Cerebellar cortex (tissue), 1 donor: Measurements from ENCODE around the gene DTX3.
"Not testable (repeated sequence)": the region's sequence is repeated elsewhere in the genome, so short reads cannot be mapped to it uniquely, and the experiment has no call there.

Experiments used
- DNase-seq: peaks from one replicate; pipeline ENCODE4 v3.0.0-alpha.2; 2015; ENCODE audit warnings: low spot score

DTX3 gene

DNA sequence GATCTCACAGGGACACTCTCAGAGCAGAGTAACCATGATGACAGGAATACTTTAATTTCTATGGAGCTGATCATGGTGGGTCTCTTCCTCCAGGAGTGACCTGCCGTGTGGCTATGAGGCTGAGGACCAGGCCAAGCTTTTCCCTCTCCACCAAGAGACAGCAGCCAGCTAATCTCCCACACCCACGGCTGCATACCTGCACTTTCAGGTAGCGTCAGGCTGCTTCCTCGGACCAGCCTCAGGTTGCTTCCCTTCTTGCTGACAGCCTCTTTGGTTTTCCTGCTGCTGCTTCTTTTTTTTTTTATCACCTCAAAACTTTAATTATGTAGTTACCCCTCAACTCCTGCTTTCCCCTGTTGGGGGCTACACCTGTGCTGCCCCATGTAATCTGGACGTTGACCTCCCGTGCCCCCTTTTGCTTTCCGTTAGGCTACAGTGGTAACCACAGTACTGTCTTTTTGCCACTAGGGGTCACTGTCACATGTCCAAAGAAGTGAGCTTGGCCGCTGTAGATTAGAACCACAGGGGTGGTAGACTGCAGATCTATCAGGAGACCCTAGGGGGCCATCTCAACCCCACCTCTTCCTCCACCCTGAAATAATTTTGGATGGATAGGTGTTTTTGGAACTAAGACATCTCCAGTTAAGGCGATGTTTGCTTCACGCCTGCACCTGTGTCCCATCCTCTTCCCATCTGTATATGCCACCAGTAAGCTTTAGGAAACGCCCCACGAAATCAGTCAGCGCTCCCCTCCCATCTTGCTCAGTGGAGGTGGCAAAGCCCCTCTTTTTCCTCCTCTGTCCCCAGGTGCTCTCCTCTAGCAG lies 21.4 kb upstream of the DTX3 start:
- DNase-seq = peak; percentile 86

DNA sequence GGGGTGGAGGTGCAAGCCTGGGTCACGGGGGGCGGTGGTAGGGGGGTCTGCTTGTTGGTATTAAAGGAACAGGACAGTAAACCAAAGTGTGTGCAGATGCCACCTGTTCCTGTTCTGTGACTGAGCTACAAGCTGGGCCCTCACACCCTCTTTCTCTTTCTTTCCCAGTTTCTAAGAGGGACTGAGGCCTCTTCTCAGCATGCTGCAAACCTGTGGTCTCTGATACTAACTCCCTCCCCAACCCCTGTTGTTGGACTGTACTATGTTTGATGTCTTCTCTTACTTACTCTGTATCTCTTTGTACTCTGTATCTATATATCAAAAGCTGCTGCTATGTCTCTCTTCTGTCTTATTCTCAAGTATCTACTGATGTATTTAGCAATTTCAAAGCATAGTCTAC lies 20.6 kb upstream of the DTX3 start:
- no peak for DNase-seq

DNA sequence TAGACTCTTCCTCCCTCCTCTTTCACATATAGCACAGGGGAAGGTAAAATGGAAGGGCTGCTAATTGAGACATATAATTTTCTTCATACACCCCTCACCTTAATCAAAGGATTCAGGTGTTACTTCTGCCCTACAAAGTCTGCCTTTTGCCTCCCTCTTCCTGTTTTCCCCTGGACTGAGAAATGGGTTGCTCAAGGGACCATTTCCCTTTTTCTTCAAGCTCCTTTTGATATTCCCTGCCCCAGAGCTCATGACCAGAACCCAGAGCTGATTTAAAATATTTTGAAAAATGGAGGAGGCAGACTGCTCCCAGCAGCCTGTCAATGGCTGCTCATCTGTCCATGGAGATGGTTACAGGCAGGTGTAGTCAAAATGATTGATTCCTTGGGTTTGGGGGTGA lies 19.9 kb upstream of the DTX3 start:
- DNase-seq = no peak

DNA sequence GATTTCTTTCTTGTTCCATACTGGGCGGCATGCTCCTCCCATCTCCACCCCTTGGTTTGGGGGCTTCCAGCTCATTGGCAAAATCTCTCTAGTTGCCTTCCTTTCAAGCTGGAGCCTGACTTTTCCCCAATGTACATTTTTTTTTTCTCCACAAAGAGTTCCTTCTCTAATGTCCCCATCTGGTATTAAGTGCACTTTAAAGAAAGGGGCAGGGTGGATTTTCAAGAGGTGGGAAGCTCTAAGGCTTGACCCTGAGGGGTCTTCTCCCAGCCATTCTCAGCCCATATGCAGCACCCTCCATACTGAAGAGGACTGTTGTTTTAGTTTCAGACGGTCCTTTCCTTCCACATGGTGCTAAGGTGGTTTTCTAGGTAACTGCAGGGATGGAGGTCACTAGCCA lies 19.5 kb upstream of the DTX3 start:
- DNase-seq = no peak

DNA sequence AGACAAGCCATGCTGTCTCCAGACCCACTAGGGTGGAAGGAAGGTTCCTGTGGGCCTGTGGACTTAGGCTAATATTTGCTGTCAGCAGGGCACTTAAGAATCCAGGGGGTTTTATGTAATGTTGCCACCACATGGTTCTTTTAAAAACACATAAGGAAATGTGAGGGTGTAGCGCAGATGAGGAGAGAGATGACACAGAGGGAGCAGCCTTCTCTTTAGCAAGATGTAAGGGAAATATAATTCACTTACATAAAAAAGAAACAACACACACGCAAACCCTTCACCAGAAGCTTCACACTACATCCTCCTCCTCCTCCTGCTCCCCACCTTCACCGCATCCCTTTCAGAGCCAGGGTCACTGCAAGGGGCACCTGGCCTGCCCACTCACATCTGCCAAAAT lies 18.5 kb upstream of the DTX3 start:
- DNase-seq = no peak

DNA sequence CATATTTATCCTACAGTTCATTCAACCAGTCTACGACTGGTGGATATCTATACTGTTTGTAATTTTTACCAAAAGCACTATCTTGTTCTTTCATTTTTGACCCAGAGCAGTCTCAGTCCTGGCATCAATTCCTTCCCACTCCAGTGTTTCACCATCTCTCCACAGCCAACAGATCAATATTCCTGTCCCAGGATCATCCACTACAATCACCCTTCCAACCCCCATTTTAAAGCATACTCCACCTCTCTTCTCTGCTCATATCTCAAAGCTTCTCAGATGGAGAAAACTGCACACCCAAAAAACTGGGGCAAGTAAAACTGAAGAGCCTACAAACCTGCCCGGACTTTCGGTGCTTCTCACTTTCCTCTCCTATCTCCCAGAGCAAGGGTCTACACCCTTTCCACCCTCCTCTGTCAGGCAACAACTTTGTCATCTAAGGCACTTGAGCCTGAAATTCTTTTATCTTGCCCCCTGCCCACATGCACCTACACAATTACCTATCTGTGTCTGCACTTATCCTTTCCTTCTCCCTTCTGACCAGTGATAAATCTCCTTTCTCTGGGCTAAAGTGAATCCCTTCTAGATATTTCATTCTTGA lies 17.7 kb upstream of the DTX3 start:
- no peak for DNase-seq

DNA sequence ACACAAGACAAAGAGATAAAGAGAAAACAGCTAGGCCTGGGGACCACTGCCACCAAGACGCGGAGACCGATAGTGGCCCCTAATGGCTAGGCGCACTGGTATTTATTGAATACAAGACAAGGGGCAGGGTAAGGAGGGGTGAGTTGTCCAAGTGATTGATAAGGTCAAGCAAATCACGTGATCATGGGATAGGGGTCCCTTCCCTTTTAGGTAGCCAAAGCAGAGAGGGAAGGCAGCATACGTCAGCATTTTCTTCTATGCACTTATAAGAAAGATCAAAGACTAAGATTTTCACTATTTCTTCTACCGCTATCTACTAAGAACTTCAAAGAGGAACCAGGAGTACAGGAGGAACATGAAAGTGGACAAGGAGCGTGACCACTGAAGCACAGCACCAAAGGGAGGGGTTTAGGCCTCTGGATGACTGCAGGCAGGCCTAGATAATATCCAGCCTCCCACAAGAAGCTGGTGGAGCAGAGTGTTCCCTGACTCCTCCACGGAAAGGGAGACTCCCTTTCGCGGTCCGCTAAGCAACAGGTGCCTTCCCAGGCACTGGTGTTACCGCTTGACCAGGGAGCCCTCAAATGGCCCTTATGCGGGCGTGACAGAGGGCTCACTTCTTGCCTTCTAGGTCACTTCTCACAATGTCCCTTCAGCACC lies 15.5 kb upstream of the DTX3 start:
- DNase-seq = not testable (repeated sequence)

DNA sequence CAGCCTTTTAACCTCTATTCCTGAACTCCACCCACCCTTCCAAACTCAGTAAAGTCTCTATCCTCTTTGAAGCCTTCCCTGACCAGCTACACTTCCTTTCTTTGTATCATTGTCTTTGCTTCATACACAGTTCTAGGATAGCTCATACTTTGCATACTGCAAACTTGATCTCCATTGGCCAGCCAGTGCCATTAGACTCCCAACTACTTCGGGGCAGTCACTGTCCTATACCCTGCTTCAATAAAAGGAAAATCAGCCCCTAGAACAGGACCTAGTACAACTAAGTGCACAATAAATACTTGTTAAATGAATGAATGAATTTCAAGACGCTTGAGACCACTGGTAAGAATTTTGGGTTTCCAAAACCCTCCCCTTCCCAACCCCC lies 14.2 kb upstream of the DTX3 start:
- no peak for DNase-seq

DNA sequence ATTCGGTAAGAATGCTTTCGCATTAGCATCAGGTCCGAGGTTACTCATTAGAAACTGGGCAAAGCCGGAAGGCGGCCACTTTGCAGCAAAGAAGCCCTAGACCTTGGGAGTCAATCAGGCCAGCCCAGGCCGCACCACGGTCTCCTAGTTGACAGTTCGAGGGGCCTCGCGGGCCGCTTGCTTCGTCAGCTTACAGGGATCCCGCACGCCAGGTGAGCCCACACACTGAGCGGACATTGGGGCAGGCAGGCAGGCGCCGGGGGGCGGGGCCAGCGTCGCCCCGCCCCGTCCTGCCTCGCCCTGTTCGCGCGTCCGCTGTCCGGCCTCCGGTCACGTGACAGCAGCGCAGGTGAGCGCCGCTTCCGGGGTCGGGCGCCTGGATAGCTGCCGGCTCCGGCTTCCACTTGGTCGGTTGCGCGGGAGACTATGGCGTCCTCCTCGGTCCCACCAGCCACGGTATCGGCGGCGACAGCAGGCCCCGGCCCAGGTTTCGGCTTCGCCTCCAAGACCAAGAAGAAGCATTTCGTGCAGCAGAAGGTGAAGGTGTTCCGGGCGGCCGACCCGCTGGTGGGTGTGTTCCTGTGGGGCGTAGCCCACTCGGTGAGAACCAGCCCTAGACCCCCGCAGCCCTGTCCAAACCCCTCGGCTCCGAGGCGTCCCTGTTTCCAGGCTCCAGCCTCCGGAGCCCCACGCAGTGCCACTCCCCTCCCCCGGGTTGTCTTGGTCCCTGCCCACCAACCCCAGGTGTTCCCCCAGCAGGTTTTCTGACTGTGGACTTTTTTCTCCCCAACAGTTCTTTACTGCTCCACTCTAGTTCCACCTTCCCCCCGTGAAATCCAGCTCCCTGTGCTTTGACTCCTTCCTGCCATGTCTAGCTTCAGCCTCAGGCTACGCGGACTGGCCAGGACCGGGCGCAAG lies 13.5 kb upstream of the DTX3 start, which contains the start of gene PIP4K2C:
TSS of gene PIP4K2C (plus strand) at position 329 of the 918 bp plus-strand sequence. CDS start at position 427, 98 bp downstream.
- DNase-seq = peak; percentile 80

DNA sequence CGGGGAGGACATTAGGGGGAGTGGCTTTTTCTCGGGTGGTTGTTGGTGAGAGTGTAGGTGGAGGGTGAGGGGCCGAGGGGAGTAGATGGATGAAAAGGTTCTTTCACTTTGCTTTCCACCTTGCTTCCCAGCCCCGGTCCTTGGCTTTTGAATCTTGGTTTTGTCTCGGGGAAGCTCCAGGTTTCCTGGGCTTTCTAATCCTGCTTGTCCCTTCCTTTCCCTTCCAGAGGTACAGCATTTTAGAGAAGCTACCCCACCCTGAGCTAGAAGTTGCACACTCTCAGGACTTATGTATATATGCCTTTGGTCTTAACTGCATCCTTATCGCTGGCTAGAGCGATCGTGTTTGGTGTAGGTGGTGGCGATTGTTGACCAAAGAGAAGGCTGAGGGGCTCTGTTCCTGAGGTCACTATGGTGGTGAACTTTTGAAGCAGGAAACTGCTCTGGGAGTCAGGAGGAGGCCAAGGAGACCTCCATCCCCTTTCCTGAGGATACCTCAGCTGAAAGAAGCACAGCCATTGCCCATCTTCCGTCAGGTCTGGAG lies 12.8 kb upstream of the DTX3 start:
- DNase-seq = no peak

DNA sequence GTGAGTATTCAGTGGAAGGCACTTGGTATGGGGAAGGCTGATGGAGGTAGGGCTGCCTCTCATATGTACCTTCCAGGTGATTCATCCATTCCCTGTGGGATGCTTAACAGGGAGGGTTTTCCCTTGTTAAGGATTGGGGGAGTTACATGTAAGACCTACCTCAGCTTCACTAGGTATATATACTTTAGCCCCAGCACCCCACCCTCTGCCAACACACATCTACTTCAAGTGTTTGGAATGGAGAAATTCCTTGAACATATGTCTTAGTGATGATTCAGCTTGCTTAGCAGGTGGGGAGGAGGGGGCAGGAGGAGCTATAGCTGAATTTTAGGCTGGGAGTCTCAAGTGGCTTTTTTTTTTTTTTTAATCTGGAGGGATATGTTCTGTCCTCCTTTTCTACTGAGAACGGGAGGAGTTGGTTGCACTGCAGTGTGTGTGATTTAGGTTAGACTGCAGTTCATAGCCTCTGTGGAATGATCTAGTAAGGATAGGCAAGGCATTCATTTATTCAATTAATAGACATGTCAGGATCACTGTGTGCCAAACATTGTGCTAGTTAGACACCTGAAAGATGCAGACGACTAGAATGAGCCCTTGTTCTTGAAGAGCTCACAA lies 12.0 kb upstream of the DTX3 start:
- DNase-seq = no peak

DNA sequence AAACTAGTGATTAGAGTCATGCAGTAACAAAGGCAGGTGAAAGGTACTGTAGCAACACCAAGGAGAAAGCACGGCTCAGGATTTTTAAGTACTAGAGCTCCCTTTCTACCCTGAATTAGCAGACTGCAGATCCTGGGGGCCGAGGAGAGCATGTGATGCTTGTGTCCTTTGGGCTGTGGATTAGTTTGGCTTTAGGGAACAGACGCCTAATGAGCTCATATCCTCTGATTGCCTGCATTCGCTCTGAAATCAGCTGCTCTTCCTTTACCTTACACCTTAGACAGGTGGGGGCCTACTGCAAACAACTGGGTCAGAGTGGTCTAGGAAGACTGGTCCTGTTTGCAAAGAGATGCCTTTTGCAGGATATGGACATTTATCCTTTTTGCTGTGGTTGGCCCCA lies 11.4 kb upstream of the DTX3 start:
- no peak for DNase-seq

DNA sequence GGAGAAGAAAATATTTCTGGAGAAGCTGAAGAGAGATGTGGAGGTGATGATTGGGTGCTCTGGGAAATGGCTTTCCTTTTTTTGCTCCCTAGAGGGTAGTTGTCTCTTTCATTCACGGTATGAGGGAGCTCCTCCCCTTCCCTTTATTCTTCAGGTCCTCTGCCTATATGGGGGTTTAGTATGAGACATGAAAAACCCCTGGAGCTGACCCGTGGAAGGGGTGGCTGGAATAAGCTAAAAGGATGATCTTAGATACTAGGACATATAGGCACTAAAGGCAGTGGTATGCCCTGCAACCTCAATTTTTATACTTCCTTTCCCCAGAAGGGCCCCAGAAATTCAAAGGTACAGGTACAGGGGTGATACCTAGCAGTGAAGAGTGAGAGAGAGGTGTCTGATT lies 4.2 kb upstream of the DTX3 start:
- DNase-seq = no peak

DNA sequence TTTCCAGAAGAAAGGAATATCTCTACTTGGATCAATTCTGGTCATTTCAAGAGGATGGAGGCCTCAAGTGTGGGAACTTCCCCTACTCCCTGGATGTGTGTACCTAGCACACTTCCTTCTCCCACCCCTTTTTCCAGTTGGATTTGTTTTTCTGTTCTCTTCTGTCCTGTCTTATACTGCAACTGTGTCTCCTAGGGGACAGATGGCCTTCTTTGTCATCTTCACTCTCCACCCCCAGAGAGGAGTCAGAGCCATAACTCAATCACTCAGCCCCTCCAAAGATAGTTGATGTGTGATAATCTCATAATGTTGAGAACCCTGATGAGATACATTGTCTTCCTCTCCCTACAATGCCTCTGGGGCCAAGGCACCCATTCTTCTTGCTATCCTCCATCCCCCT lies 2.1 kb upstream of the DTX3 start:
- no peak for DNase-seq

DNA sequence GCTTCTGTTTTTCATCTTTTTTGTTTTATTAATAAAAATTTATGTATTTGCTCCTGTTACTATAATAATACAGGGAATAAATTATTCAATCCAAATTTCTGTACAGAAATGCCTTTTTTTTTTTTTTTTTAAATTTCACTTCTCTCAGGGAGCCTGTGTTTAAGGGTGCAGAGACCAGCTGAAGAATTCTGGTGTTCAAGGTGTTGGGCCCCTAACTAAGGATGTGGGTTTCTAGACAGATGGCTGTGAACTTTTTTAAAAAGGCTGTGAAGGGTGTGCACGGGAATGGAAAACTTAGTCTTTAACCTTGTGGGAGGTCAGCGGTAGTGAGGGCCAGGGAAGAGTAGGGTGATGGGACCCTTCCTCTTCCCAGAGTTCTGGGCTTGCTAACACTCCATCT lies 1.3 kb upstream of the DTX3 start:
- no peak for DNase-seq

DNA sequence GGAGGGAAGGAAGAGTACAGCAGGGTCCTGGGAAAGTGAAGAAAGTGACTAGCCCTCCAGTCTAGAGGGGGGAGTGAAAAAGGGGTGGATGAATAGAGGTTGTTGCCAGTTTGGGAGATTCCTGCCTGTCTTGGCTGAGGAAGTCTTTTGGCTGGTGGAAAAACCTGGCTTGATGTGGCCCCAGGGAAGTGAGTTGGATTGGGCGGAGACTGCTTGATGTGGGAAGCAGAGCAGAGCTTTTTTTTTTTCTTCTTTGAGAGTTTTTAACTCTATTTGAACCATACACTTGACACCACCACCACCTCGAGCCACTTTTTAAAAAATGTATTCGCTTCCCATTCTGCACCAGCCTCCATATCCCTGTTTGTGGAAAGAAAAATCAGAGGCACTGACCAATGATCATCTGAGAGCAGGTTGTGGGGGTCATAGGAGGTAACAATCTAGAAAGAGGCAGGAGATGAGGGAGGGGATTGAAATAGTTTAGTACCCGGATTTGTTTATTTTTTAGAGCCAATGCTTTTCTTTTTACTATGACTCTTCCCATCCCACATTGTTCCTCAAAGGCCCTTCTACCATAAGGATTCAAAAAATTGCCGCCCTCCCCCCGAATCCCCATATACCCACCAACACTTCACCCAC lies 690 bp upstream of the DTX3 start:
- peak; percentile 87 for DNase-seq

DNA sequence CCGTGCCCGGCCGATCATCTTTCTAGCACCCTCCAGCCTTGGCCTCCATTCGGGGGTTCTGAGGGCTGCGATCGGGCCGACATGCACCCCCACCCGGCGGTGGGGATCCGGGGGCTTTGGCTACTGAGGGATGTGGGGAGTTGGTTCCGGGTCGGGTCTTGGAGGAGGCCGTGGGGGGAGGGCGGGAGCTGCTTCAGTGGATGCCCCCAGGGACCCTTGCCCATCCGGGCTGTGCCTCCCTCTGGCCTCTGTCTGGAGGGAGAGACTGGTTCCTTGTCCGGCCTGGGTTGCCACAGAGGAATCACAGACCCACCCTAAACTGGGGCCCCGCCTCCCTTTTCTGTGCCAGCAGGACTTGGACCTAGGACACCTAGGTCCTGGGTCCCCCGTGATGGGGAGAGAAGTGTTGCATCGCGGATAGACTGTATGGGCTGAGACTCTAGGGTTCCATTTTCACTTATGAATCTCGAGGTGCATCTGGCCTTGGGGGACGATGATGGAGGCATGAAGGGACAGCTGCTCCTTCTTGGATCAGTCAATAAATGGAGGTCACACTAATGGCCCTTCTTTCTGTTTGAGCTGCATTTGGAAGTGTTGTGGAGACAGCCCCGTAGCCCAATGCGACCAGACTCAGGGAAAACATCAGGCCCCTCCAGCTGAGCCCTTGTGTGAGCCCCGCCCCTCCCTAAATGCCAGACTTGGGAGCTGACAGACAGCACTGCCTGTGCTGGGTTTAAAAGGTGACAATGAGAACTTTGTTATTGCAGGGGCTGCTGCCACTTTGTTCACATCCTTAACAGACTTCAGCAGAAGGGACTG lies 577 bp downstream of the DTX3 start:
- DNase-seq = peak; percentile 52

DNA sequence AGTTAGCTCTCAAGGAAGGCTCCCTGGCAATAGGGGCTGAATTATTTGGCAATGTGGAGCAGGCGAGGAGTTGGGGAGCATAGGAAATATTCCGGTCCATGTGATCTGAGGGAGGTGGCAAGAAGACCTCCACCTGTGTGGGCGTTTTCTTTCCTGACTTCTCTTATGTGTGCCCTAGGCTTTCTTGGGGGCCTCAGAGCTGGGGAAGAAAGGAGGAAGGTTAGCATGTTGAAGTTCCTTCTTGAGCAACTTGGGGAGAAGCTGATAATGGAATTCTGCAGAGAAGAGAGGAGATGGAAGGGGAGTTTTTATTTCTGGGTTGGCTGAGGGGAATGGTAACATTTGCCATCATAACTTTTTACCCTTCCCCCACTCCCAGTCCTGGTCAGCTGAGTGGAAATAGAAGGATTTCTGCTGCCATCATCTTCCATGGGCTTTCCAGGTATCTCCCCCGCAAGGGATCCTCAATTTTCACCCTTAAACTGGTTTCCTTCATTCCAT lies 1.2 kb downstream of the DTX3 start:
- DNase-seq = no peak

DNA sequence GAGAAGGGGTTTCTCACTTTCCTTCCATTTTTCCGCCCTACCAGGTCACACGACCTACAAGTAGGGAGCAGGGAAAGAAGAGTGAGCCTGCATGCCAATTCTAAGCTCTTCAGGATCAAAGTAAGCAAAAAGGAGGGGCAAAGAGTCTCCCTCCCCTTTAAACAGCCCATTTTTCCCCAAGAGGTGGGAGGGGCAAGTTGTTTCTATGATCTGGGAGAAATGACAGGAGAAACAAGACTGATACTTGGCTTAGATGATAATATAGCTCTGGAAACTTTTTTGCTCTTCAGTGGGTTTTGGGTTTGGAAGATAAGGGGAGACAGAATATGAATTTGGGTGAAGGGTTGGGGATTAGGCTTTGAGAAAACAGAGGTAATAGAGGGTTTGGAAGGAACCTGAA lies 1.8 kb downstream of the DTX3 start:
- DNase-seq = no peak

DNA sequence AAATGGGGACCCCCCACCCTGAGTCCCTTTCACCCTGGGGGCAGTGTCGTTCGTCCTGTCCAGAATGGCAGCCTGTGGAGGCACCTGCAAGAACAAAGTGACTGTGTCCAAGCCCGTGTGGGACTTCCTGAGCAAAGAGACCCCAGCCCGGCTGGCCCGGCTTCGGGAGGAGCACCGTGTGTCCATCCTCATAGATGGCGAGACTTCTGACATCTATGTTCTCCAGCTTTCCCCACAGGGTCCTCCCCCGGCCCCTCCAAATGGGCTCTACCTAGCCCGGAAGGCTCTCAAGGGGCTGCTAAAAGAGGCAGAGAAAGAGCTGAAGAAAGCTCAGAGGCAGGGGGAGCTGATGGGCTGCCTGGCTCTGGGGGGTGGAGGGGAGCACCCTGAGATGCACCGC lies 2.2 kb downstream of the DTX3 start:
- DNase-seq = no peak
